GM21515 (cell line): ENCODE data around the gene BDH2.

Experiments used
- ATAC-seq: cut with Tn5 transposase; IDR thresholded peaks from one replicate; pipeline ENCODE4 v1.9.1; 2021; ENCODE audit not compliant: unreplicated experiment

Gene BDH2

GRCh38 chr4:103085555-103086196, 14.0 kb downstream of the BDH2 start:
- ATAC-seq: no peak

GRCh38 chr4:103079621-103080020, 20.0 kb downstream of the BDH2 start:
- no peak for ATAC-seq

- ATAC-seq: peak; percentile 45
These were observed 22.8 kb downstream of the BDH2 start, which contains the start of gene SLC9B2 for GRCh38 chr4:103076747-103077347. Gene SLC9B2, minus strand, starts transcription at chr4:103076761. Its CDS starts 9,211 bp downstream, at chr4:103067550.

- peak; percentile 52 for ATAC-seq
These were observed 23.5 kb downstream of the BDH2 start for GRCh38 chr4:103075894-103076746.

- peak; percentile 0 for ATAC-seq
These were observed 24.2 kb downstream of the BDH2 start for GRCh38 chr4:103075435-103075893.

- ATAC-seq: peak; percentile 44
These were observed 24.7 kb downstream of the BDH2 start for GRCh38 chr4:103074744-103075434.

GRCh38 chr4:103073792-103074438, 25.7 kb downstream of the BDH2 start:
- ATAC-seq: no peak

GRCh38 chr4:103067841-103068547, 31.6 kb downstream of the BDH2 start:
- no peak for ATAC-seq

GRCh38 chr4:103060453-103061148, 39.0 kb downstream of the BDH2 start:
- ATAC-seq: no peak

- no peak for ATAC-seq
These were observed 45.6 kb downstream of the BDH2 start for GRCh38 chr4:103054030-103054429.

- ATAC-seq: no peak
These were observed 46.9 kb downstream of the BDH2 start for GRCh38 chr4:103052779-103053178.

- no peak for ATAC-seq
These were observed 47.5 kb downstream of the BDH2 start for GRCh38 chr4:103052145-103052544.

GRCh38 chr4:103050736-103051436, 48.7 kb downstream of the BDH2 start:
- no peak for ATAC-seq

GRCh38 chr4:103046416-103047290, 53.0 kb downstream of the BDH2 start:
- peak; percentile 94 for ATAC-seq

- no peak for ATAC-seq
These were observed 55.5 kb downstream of the BDH2 start for GRCh38 chr4:103044183-103044582.

- no peak for ATAC-seq
These were observed 63.5 kb downstream of the BDH2 start for GRCh38 chr4:103036169-103036568.

GRCh38 chr4:103032574-103032973, 67.1 kb downstream of the BDH2 start:
- no peak for ATAC-seq

- no peak for ATAC-seq
These were observed 68.8 kb downstream of the BDH2 start for GRCh38 chr4:103030791-103031190.
